Measurements from ENCODE around the gene SSBP3.

GRCh38 chr1:54413732-54414131, 7.5 kb upstream of the SSBP3 start:
- no peak for TF ChIP-seq CTCF (IDR thresholded peaks at IDR 0.05; ENCODE audit: insufficient read depth, low read length, poor library complexity, severe bottlenecking)
- TF ChIP-seq EZH2phosphoT487 (conservative IDR thresholded peaks at IDR 0.05; ENCODE audit: low read length): no peak
